IPS-18c (cell line): ENCODE results near the gene HSDL1.
A peak's percentile ranks its signal among the peaks of the same experiment; 100 is the strongest.
"Not testable (repeated sequence)": the region's sequence is repeated elsewhere in the genome, so short reads cannot be mapped to it uniquely, and the experiment has no call there.

Source experiments
- H3K4me3 ChIP-seq: 2 replicates; pipeline ENCODE4 v1.7.0; 2013; ENCODE audit warnings: low read depth, mild to moderate bottlenecking, low read length, moderate library complexity; ENCODE audit not compliant: insufficient read depth
- H3K9me3 ChIP-seq: one replicate; pipeline ENCODE4 v1.6.1; 2013; ENCODE audit warnings: mild to moderate bottlenecking, low read length, moderate library complexity; ENCODE audit not compliant: control insufficient read depth, insufficient read depth

The HSDL1 gene

GRCh38 chr16:84121007-84121406, 24.0 kb downstream of the HSDL1 start:
- H3K9me3 ChIP-seq: no peaks in the 10 kb centered on the region
- H3K4me3 ChIP-seq: no peak overlapping the region

- H3K9me3 ChIP-seq: no peaks in the 10 kb centered on the region
- H3K4me3 ChIP-seq: no peak overlapping the region
Observed at GRCh38 chr16:84120023-84120422, 25.0 kb downstream of the HSDL1 start.

- H3K4me3 ChIP-seq: no peak overlapping the region
- H3K9me3 ChIP-seq: no peaks in the 10 kb centered on the region
Observed at GRCh38 chr16:84119368-84119767, 25.6 kb downstream of the HSDL1 start.

GRCh38 chr16:84118315-84118714, 26.7 kb downstream of the HSDL1 start:
- not testable (repeated sequence) for H3K4me3 ChIP-seq, H3K9me3 ChIP-seq

- H3K9me3 ChIP-seq: no peaks in the 10 kb centered on the region
Observed at GRCh38 chr16:84117494-84117843, 27.5 kb downstream of the HSDL1 start.

GRCh38 chr16:84116720-84117493, 28.1 kb downstream of the HSDL1 start, which contains the start of gene MBTPS1:
MBTPS1 (minus strand) TSS chr16:84116942; CDS start chr16:84101783, 15,159 bp downstream.
- no peaks in the 10 kb centered on the region for H3K9me3 ChIP-seq
- peak within 1 kb of the TSS; percentile 94 for H3K4me3 ChIP-seq

More at GRCh38 chr16:84117494-84117843, 27.5 kb downstream of the HSDL1 start:
- H3K4me3 ChIP-seq: peak overlapping the region; percentile 94

GRCh38 chr16:84115919-84116719, 28.9 kb downstream of the HSDL1 start:
- H3K9me3 ChIP-seq: no peaks in the 10 kb centered on the region
- H3K4me3 ChIP-seq: peak overlapping the region; percentile 94

- not testable (repeated sequence) for H3K4me3 ChIP-seq, H3K9me3 ChIP-seq
Observed at GRCh38 chr16:84111949-84112348, 33.0 kb downstream of the HSDL1 start.

- Histone ChIP-seq H3K4me3 (no peak overlapping the region), H3K9me3 (no peaks in the 10 kb centered on the region)
Observed at GRCh38 chr16:84111525-84111924, 33.5 kb downstream of the HSDL1 start.

- H3K9me3 ChIP-seq: no peaks in the 10 kb centered on the region
- no peak overlapping the region for H3K4me3 ChIP-seq
Observed at GRCh38 chr16:84110527-84110926, 34.5 kb downstream of the HSDL1 start.

- Histone ChIP-seq H3K4me3 (no peak overlapping the region), H3K9me3 (no peaks in the 10 kb centered on the region)
Observed at GRCh38 chr16:84109598-84110335, 35.2 kb downstream of the HSDL1 start.

- no peak overlapping the region for H3K4me3 ChIP-seq
- no peaks in the 10 kb centered on the region for H3K9me3 ChIP-seq
Observed at GRCh38 chr16:84107921-84108320, 37.1 kb downstream of the HSDL1 start.

GRCh38 chr16:84105948-84106740, 38.8 kb downstream of the HSDL1 start:
- Histone ChIP-seq H3K9me3 (no peaks in the 10 kb centered on the region), H3K4me3 (no peak overlapping the region)

- no peak overlapping the region for H3K4me3 ChIP-seq
- no peaks in the 10 kb centered on the region for H3K9me3 ChIP-seq
Observed at GRCh38 chr16:84105301-84105815, 39.6 kb downstream of the HSDL1 start.

GRCh38 chr16:84104231-84104630, 40.7 kb downstream of the HSDL1 start:
- H3K9me3 ChIP-seq: no peaks in the 10 kb centered on the region
- H3K4me3 ChIP-seq: no peak overlapping the region

GRCh38 chr16:84103678-84104077, 41.3 kb downstream of the HSDL1 start:
- no peak overlapping the region for H3K4me3 ChIP-seq
- H3K9me3 ChIP-seq: no peaks in the 10 kb centered on the region

- no peak overlapping the region for H3K4me3 ChIP-seq
- H3K9me3 ChIP-seq: no peaks in the 10 kb centered on the region
Observed at GRCh38 chr16:84098939-84099338, 46.0 kb downstream of the HSDL1 start.
